ENCODE measurements around the gene CHEK1. TPM values are rescaled to one million over a fixed set of nuclear protein-coding genes. Genes with fewer than 3 reads are reported as not detected.

CHEK1 gene
- total and polyA plus RNA-seq, 2 of the 4 experiments (the other 2 are of a cell fraction) = 16.0 to 22.6 TPM

- no peaks in the 10 kb centered on the region for H3K9me3 ChIP-seq (ENCODE audit: control insufficient read depth, insufficient read depth, low read length)
- H3K9ac ChIP-seq (ENCODE audit: low read depth, low read length) = no peak overlapping the region
- H2BK5ac ChIP-seq (ENCODE audit: low read depth, low read length, poor library complexity, severe bottlenecking) = no peak overlapping the region
- no peak overlapping the region for H3K27ac ChIP-seq (ENCODE audit: insufficient read depth, low read length)
- no peak overlapping the region for H2AFZ ChIP-seq (replicated peaks; ENCODE audit: low read length, poor library complexity)
- dilution Hi-C loops (cut with HindIII; ENCODE audit: low sequenced_read_pairs, unreplicated experiment) = no loop called here
- H3K36me3 ChIP-seq (ENCODE audit: control insufficient read depth, insufficient read depth, low read length) = no peaks in the 10 kb centered on the region
- no peak overlapping the region for H4K5ac ChIP-seq (ENCODE audit: low read depth, low read length)
- no peak overlapping the region for H2AK5ac ChIP-seq (ENCODE audit: low read depth, low read length)
- no peak overlapping the region for H3K56ac ChIP-seq (ENCODE audit: extremely low read depth, insufficient read depth, low read length)
- H4K8ac ChIP-seq (ENCODE audit: low read depth in 2 of 2, low read length in 2 of 2) = no peak overlapping the region
- no peak overlapping the region for H3K14ac ChIP-seq (replicated peaks; ENCODE audit: low read depth, low read length)
- H2BK120ac ChIP-seq (ENCODE audit: low read depth, low read length) = no peak overlapping the region
- 67% methylated on average over 2 of the region's 9 CpGs; no CpG with 5 or more reads in 1 of the 2 experiments for WGBS, 2 experiments (ENCODE audit: extremely low coverage in 2 of 2, insufficient read length in 1 of 2)
- H3K23ac ChIP-seq (ENCODE audit: low read depth, low read length) = no peak overlapping the region
- intact Hi-C loops (cut with micrococcal nuclease) = no loop called here
- H3K27me3 ChIP-seq (ENCODE audit: control insufficient read depth, insufficient read depth, low read length) = no peaks in the 10 kb centered on the region
- no peak overlapping the region for H3K4me3 ChIP-seq (ENCODE audit: insufficient read depth, low read depth, low read length)
- BruUV-seq (replicated peaks) = no TSS peak
- no peaks in the 10 kb centered on the region for H4K20me1 ChIP-seq (ENCODE audit: insufficient read depth, low read length)
- ChIA-PET POLR2A (ENCODE audit: unreplicated experiment) (no interaction called here), CTCF (no interaction called here)
- H2AK9ac ChIP-seq (replicated peaks; ENCODE audit: low read depth, low read length, poor library complexity) = no peak overlapping the region
- no peak overlapping the region for H3K4ac ChIP-seq (ENCODE audit: low read depth, low read length)
- no peak overlapping the region for H2BK20ac ChIP-seq (ENCODE audit: low read depth, low read length)
- DNase-seq (no peak), ATAC-seq (ENCODE audit: low read depth) (no peak)
- H3K9me1 ChIP-seq (ENCODE audit: insufficient read depth, low read length) = no peaks in the 10 kb centered on the region; the same call in 1 of the 2 replicates
- H3K79me1 ChIP-seq (ENCODE audit: low read depth in 1 of 2, low read length in 2 of 2) = no peaks in the 10 kb centered on the region
- no peaks in the 10 kb centered on the region for H3K4me1 ChIP-seq (ENCODE audit: control insufficient read depth, insufficient read depth, low read length)
- H2BK15ac ChIP-seq (ENCODE audit: low read depth, low read length) = no peak overlapping the region
- no peak overlapping the region for H3K4me2 ChIP-seq (ENCODE audit: low read depth, low read length)
- no peak overlapping the region for H3K18ac ChIP-seq (ENCODE audit: low read depth, low read length)
- in situ Hi-C loops (cut with MboI; ENCODE audit: low sequenced_read_pairs) = no loop called here
- TF ChIP-seq CEBPB (IDR thresholded peaks at IDR 0.05; ENCODE audit: low read depth, low read length) (no peak), RAD21 (IDR thresholded peaks at IDR 0.05; ENCODE audit: low read length) (no peak), RFX5 (IDR thresholded peaks at IDR 0.05; ENCODE audit: low read depth, low read length) (no peak), BHLHE40 (IDR thresholded peaks at IDR 0.05; ENCODE audit: low read depth, low read length) (no peak), MAZ (IDR thresholded peaks at IDR 0.05; ENCODE audit: borderline replicate concordance, low read depth, low read length) (no peak), POLR2A (IDR thresholded peaks at IDR 0.05; ENCODE audit: low read depth, low read length) (no peak), SMC3 (IDR thresholded peaks at IDR 0.05; ENCODE audit: low read depth, low read length) (no peak), CTCF (conservative IDR thresholded peaks at IDR 0.05; ENCODE audit: low read depth, low read length) (no peak), FOS (IDR thresholded peaks at IDR 0.05; ENCODE audit: low read depth, low read length) (no peak), MAFK (IDR thresholded peaks at IDR 0.05; ENCODE audit: low read depth, low read length) (no peak), NFE2L2 (IDR thresholded peaks at IDR 0.05; ENCODE audit: low read depth, low read length) (no peak), MXI1 (IDR thresholded peaks at IDR 0.05; ENCODE audit: borderline replicate concordance, low read depth, low read length) (no peak), USF2 (IDR thresholded peaks at IDR 0.05; ENCODE audit: low read depth, low read length) (no peak), ELK1 (IDR thresholded peaks at IDR 0.05; ENCODE audit: borderline replicate concordance, low read depth, low read length) (no peak)
- H4K91ac ChIP-seq (ENCODE audit: insufficient read depth, low read depth, low read length) = no peak overlapping the region
Observed at GRCh38 chr11:125685228-125685627, 60.3 kb downstream of the CHEK1 start.

Measured in IMR-90 (cell line).